Breast epithelium (tissue), 3 donors: ENCODE results near the gene ANKRD13D.

ENCODE experiments used
- POLR2A ChIP-seq: fragments of 450-650 bp; IDR thresholded peaks from one replicate; pipeline ENCODE4 v1.6.1; 2016; ENCODE audit warnings: antibody characterized with exemption, mild to moderate bottlenecking, moderate library complexity
- TF ChIP-seq, protein P1 (sequence below), 3 donors: fragments of 450-650 bp; IDR thresholded peaks; one replicate each; pipeline ENCODE4 v1.5.1; 2016 to 2017; ENCODE audit warnings: antibody characterized with exemption in 3 of 3, mild to moderate bottlenecking in 3 of 3, moderate library complexity in 3 of 3

DNA sequence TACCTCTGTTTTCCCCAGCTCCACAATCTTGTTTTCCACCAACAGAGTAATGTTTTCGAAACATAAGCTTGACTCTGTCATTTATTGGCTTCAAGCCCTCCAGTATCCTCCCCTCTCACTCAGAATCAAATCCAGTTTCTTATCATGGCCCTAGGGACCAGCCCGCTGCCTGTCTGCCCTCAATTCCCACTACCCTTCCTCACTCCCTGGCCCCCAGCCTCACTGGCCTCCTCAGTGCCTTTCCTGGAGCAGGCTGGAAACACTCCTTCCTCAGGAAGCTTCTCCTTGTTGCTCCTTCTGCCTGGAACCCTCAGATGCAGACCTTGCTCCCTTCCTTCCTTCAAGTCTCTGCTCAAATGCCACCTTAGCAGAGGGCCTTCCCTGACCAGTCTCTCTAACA is 60.4 kb downstream of the ANKRD13D start:
- TF ChIP-seq, protein P1, sequence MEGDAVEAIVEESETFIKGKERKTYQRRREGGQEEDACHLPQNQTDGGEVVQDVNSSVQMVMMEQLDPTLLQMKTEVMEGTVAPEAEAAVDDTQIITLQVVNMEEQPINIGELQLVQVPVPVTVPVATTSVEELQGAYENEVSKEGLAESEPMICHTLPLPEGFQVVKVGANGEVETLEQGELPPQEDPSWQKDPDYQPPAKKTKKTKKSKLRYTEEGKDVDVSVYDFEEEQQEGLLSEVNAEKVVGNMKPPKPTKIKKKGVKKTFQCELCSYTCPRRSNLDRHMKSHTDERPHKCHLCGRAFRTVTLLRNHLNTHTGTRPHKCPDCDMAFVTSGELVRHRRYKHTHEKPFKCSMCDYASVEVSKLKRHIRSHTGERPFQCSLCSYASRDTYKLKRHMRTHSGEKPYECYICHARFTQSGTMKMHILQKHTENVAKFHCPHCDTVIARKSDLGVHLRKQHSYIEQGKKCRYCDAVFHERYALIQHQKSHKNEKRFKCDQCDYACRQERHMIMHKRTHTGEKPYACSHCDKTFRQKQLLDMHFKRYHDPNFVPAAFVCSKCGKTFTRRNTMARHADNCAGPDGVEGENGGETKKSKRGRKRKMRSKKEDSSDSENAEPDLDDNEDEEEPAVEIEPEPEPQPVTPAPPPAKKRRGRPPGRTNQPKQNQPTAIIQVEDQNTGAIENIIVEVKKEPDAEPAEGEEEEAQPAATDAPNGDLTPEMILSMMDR (IDR thresholded peaks at IDR 0.05) = no peak
- no peak for TF ChIP-seq POLR2A
